Measurements from ENCODE around the gene SLC16A13.

- TF ChIP-seq POLR2A (IDR thresholded peaks at IDR 0.05) (no peak), CTCF (IDR thresholded peaks at IDR 0.05) (no peak)
These were observed 23.9 kb upstream of the SLC16A13 start for GRCh38 chr17:7011942-7012254.

All from right lobe of liver (tissue), 4 donors.